HG03457 (cell line): Measurements from ENCODE around the gene OR2AT4.
A peak's percentile ranks its signal among the peaks of the same experiment; 100 is the strongest.
"Not testable (repeated sequence)": the region's sequence is repeated elsewhere in the genome, so short reads cannot be mapped to it uniquely, and the experiment has no call there.

ENCODE experiments used
- ATAC-seq: cut with Tn5 transposase; IDR thresholded peaks from one replicate; pipeline ENCODE4 v1.9.1; 2021; ENCODE audit warnings: moderate number of reproducible peaks; ENCODE audit not compliant: unreplicated experiment

OR2AT4 gene

DNA sequence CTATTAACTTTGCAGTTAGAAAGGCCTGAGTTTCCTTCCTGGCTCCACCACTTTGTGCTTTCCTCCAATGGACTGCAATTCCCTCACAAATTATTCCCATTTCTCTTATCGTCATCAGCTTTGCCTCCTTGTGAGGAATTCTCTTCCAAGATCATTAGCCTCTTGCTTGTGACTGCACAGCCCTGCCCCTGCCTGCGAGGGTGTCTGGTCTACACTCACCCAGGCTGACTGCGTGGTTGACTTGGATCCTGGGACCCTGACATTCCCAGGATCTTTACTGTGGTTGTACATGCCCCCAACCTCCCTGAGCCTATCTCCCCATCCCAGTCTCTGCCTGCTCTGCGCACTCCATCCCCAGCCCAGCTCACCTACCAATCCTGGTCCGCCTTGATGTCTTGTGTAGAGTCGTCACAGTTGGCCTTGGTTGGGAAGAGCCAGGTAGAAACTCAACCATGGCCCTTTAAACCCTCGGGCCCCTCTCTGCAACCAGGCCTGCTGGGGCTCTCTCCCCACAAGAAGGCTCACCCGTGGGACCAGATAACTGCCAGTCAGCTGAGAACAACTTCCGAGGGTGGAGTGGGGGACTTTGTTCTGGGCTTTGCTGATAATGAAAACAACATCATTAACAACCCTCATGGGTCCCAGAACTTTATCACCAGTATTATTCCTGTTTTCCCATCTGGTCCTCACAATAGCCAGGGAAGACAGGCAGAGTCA is at the start of gene OR2AT4:
OR2AT4 (minus strand) TSS at position 421 of the 717 bp plus-strand sequence.
- ATAC-seq: no peak

DNA sequence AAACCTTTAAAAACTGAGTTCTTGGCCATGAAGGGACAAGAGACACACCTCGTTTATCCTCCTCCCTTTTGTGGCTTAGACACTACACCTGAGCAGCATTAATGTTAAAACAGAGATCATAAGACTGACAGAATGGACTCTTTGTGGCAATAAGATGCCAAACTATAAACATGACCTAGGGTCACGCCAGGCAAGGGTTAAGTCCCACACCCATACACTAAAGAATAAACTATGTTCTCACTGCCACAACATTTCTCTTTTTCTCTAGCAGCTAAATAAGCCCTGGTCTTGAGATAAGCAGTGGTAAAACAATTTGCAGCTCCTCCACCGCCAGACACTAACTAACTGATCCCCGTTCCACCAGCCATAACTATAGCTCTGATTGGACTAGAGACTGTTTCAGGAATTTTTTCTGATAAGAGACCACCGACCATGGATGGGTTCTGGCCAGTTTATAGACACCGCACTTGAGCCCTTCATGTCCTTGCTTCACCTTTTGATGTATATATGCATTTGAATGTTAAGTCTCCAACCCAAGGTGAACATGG is 49.4 kb upstream of the OR2AT4 start:
- no peak for ATAC-seq

DNA sequence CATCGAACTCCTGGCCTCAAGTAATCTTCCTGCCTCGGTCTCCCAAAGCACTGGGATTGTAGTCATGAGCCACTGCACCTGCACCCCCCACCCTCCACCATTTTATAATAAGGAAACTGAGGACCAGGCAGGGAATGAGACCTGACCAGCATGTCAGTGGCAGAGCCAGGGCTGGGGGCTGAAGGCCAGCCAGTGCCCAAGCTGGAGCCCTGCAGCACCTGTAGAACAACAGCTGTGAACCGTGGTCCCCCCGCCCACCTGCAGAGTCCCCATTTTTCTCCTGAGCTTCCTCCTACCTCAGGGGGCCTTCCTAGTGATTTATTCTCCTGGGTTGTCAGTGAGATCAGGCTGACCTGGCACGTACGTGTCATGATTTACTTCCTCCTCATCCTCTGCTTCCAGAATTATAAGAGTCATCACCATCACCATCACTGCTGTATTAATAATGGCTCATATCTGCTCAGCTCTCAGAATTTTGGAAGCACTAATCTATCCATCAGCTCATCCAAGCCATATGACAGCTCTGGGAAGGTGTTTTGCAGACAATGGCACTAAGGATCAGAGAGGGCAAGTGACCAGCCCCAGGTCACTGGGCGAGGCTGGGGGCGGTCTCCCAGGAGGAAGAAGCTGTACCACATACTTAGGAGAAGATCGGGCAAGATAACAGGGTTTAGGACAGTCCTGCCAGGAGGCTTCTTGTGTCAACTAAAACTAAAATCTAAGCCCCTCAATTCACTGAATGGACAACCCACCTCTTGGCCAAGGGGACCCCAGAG is 48.7 kb upstream of the OR2AT4 start:
- no peak for ATAC-seq

- ATAC-seq: no peak
Measured at GRCh38 chr11:75144716-75145014, 48.0 kb upstream of the OR2AT4 start.

DNA sequence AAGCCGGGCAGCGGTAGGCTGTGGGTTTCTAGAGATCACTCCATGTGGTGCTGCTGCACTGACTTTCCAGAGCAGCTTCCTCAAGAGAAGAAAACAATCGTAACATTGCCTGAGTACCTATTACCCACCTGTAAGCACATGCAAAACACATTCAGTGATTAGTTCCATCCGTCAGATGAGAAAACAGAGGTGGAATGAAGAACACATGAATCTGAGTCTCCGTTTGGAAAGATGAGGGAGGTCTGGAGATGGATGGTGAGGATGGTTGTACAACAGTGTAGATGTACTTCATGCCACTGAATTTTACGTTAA is 46.7 kb upstream of the OR2AT4 start:
- ATAC-seq: no peak

DNA sequence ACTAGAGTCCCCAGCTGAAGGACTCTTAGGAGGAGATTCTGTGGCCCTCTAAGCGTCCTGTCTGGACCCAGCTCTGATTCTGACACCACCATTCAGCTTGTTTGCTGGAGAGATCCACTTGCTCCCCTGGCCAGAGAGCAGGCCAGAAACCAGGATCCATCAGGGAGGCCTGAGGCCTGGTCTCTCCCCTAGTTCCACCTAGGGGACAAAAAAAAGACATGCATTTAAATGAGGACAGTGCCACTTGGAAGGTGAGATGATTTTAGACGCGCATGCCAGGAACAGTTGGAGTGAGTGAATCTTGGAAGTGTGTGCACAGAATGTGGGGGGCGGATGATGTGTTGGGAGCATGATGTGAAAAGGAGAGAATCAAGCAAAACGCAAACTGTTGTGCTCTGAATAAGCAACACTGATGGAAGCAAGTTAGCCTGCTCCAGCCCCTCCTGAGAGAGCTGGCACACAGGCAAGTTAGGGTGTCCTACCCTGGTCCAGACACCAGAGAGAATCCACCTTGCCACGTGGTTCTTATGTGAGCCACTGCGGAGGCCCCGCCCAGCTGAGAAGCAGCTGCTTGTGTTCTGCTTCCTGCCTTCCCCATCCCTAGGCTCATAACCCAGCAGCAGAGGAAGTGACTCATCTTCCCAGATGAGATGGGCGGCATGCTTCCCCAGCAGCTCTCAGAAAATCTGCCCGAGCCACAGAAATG is 46.2 kb upstream of the OR2AT4 start:
- ATAC-seq: peak; percentile 69

DNA sequence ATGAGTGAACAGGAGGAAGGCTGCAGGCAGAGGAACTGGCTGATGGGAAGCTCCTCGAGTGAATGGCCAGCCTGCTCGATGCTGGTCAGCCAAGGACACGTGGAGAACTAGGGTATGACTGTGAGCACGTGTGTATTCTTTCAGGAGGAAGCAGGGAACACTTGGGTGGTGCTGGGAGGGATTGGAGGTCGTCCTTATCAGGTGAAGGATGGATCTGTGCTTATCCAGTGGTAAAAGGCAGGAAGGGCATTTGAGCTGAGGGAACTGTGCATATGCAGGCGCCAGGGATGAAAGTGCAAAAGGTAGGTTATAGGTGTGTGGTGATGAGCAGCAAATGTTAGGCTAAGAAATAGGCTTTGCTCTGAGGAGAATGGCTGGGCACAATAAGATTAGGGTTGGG is 44.5 kb upstream of the OR2AT4 start:
- ATAC-seq: no peak

GRCh38 chr11:75140269-75141138 is 43.8 kb upstream of the OR2AT4 start:
- ATAC-seq: no peak

DNA sequence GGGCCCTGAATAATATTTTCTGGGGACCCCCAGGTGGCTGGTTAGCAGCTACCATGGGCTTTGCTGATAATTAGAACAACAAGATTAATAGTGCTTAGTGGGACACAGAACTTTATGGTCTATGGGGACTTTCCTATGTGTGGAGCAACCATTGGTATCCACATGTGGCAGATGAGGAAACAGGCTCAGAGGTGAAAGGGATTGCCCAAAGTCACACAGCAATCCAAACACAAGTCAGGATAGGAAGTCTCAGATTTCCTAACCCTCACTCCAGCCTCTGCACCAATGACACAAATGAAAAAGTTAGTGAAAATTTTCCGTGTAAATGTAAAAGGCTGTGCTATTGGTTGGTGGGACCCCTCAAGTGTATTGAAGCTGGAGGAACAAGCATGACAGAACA is 39.0 kb upstream of the OR2AT4 start:
- ATAC-seq: no peak

DNA sequence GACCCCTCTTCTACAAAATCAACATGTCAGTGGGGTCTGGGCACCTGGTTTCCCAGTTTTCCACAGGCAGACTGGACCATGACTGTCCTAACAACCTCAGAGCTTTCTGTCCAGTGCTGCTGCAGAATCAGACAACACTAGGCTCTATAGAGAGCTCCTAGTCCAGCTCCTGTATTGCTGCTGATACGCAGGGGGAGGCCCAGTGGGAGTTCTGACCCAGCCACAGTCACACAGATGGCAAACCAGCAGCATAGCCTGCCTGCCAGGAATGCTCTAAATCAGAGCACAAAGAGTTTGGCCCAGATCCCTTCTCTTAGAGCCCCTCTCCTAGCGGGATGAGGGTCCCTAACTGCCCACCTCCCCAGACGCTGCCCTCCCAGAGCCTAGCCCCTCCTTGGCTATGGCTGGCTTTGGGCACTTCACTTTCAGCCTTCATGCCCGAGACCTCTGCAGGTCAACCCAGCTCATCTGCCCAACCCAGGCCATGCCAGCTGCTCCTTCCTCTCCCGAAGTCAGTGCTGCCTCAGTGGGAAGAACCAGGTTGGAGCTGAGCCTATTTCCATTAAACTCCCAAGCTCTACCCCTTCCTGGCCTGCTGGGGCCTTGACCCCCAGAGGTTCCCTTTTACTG is 38.5 kb upstream of the OR2AT4 start:
- no peak for ATAC-seq

DNA sequence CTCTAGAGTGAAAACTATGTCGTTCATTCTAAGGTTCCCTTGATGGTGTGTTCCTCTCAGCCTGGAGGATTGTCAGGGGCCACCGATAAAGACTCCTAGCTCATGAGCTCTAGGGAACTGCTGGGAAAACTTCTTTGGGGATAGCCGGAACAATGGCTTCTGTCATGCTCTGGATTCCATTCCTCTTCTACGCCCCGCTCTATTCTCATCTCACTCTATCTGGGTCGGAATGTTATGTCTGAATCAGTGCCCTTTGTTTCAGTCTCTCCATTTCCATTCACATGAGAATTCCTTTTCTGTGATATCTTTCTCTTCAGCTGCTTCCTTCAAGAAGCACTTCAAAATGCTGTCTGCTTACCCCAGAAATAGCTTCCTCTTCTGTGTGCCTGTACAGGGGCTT is 37.3 kb upstream of the OR2AT4 start:
- ATAC-seq: no peak

DNA sequence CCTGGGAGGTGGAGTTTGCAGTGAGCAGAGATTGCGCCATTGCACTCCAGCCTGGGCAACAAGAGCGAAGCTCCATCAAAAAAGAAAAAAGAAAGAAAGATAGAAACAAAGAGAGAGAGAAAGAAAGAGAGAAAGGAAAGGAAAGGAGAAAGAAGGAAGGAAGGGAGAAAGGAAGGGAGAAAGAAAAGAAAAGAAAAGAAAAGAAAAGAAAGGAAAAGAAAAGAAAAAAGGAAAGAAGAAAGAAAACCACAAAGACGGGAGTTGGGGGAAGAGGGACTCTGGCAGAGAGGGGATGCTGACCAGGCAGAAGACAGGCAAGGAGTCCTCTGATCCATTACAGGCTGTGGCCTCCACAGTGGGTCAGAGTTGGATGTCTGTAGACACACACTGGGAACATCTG is 35.4 kb upstream of the OR2AT4 start:
- ATAC-seq: no peak

DNA sequence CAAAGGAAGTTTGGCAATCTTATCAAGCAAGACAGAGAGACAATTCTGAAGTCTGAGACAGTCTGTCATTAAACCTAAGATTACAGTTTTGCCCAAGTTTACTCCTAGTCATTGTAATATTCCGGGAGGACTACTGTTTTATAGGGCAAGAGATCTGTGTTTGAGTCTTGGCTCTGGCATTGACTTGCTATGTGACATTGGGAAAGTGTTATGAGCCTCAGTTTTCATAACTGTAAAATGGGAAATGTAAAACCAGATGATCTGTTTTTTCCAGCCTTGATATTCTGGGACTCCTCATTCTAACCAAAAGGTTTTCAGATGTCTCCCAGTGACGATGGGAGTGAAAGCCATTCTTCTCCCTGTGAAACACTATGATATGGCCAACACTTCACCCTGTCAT is 29.9 kb upstream of the OR2AT4 start:
- ATAC-seq: no peak

DNA sequence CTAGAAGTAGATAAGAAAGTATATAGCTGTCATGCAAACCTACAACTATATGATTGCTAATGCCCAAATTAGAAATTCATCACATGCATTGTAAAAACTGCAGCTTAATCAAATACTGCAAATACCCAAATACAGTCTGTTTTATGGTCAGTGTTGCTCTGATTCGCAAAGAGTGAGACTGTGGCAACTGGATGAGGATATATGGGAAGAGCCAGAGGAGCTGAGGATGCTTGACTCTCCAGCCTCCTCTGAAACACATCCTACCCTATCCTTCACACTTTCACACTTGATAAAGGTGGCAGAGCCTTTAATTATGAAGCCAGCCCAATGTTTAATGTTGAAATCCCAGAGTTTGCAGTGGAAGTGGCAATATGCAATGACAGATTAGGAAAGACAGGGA is 21.9 kb upstream of the OR2AT4 start:
- no peak for ATAC-seq

DNA sequence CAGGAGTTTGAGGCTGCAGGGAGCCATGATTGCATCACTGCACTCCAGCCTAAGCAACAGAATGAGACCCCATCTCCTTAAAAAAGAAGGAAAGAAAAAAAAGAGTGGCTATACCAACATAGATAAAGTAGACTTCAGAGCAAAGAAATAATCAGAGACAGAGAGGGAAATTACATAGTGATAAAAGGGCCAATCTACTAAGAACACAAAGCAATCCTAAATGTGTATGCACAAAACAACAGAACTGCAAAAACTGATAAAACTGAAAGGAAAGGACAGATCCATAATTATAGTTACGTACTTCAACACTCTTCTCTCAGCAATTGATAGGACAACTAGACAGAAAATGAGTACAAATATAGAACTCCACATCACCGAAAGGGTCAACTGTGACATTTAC is 17.8 kb upstream of the OR2AT4 start:
- ATAC-seq: no peak

DNA sequence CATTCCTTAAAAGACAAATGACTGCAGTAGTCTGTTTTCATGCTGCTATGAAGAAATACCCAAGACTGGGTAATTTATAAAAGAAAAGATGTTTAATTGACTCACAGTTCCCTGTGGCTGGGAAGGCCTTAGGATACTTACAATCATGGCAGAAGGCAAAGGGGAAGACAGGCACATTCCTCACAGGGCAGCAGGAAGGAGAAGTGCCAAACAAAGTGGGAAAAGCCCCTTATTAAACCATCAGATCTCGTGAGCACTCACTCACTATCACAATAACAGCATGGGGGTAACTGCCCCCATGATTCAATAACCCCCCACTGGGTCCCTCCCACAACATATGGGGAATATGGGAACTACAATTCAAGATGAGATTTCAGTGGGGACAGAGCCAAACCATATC is 16.4 kb upstream of the OR2AT4 start:
- no peak for ATAC-seq

DNA sequence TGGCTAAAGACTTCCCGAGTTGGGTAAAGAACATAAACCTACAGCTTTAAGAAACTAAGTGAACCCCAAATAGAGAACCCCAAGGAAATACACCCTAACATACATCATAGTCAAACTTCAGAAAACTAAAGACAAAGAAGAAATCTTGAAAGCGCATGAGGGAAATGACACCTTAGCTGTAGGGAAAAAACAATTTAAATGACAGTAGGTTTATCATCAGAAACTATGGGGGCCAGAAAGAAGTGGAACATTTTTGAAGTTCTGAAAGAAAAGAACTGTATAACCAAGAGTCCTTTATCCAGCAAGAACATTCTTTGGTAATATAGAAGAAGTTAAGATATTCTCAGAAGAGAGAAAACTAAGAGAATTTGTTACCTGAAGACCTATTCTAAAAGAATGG is 15.5 kb upstream of the OR2AT4 start:
- ATAC-seq: no peak

- no peak for ATAC-seq
Measured at GRCh38 chr11:75107187-75107586, 10.5 kb upstream of the OR2AT4 start.

- not testable (repeated sequence) for ATAC-seq
Measured at GRCh38 chr11:75105967-75106681, 9.4 kb upstream of the OR2AT4 start.

DNA sequence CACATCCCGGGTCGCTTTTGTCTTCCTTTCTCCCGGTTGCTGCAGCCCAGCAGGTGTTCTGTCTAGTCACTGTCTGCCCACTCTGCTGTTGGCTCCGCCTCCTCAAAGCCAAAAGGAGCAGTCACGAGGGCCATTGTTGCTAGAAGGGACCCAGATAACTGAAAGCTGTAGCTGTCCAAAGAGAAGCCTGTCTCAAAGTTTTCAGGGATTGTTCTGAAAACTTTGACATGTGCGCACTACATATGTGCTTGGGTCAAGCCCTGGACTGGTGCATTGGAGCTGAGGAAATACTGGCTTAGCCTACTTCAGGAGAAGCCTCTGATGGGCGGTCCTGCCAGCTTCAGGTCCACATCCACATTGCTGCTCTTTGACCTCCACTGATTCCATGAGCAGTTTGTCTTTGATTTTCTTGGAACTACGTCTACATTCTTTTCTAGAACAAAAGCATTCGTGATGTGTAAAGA is 8.8 kb upstream of the OR2AT4 start:
- no peak for ATAC-seq
